ENCODE data around the gene SLIT3.

SLIT3 gene

GRCh38 chr5:169229342-169229892 is 71.5 kb downstream of the SLIT3 start:
- no peak overlapping the region for H3K4me3 ChIP-seq (replicated peaks; ENCODE audit: low read depth, low read length)
- DNase-seq (ENCODE audit: low read depth): peak; percentile 41
- no peak for TF ChIP-seq CTCF (IDR thresholded peaks at IDR 0.05; ENCODE audit: low read length, missing control alignments)

GRCh38 chr5:169226895-169227294 is 74.0 kb downstream of the SLIT3 start:
- TF ChIP-seq CTCF (IDR thresholded peaks at IDR 0.05; ENCODE audit: low read length, missing control alignments): no peak
- DNase-seq (ENCODE audit: low read depth): no peak
- no peak overlapping the region for H3K4me3 ChIP-seq (replicated peaks; ENCODE audit: low read depth, low read length)

GRCh38 chr5:169225830-169226356 is 75.0 kb downstream of the SLIT3 start:
- no peak for TF ChIP-seq CTCF (IDR thresholded peaks at IDR 0.05; ENCODE audit: low read length, missing control alignments)
- DNase-seq (ENCODE audit: low read depth): no peak
- H3K4me3 ChIP-seq (replicated peaks; ENCODE audit: low read depth, low read length): no peak overlapping the region

- peak; percentile 26 for DNase-seq (ENCODE audit: low read depth)
- no peak for TF ChIP-seq CTCF (IDR thresholded peaks at IDR 0.05; ENCODE audit: low read length, missing control alignments)
- H3K4me3 ChIP-seq (replicated peaks; ENCODE audit: low read depth, low read length): no peak overlapping the region
These were observed 77.4 kb downstream of the SLIT3 start for GRCh38 chr5:169223595-169223953.

GRCh38 chr5:169222934-169223594 is 77.9 kb downstream of the SLIT3 start:
- DNase-seq (ENCODE audit: low read depth): no peak
- no peak for TF ChIP-seq CTCF (IDR thresholded peaks at IDR 0.05; ENCODE audit: low read length, missing control alignments)
- H3K4me3 ChIP-seq (replicated peaks; ENCODE audit: low read depth, low read length): no peak overlapping the region

DNA sequence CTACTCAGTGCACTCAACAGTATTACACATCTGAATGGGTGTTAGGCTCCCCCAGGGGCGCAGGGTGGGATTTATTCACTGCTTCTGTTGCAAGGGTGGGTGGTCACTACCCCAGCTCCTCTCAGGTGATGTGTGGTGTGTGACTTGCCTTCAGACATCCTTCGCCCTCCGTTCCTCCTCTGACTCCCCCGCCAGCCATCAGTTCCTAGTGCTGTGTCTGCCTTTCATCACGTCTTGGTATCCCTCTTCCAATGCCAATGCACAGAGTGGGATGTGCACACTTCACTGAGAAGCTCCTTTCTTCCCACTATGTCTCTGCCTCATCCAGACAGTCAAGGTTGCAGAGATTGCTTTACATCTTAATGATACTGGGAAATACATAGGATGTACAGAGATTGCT is 79.4 kb downstream of the SLIT3 start:
- DNase-seq (ENCODE audit: low read depth): no peak
- TF ChIP-seq CTCF (IDR thresholded peaks at IDR 0.05; ENCODE audit: low read length, missing control alignments): no peak

GRCh38 chr5:169219961-169220360 is 81.0 kb downstream of the SLIT3 start:
- no peak for DNase-seq (ENCODE audit: low read depth)
- H3K4me3 ChIP-seq (replicated peaks; ENCODE audit: low read depth, low read length): no peak overlapping the region
- no peak for TF ChIP-seq CTCF (IDR thresholded peaks at IDR 0.05; ENCODE audit: low read length, missing control alignments)

More for the DNA sequence above, 79.4 kb downstream of the SLIT3 start:
- H3K4me3 ChIP-seq (replicated peaks; ENCODE audit: low read depth, low read length): no peak overlapping the region

Measured in fibroblast of pulmonary artery (primary cell).